ENCODE data around the gene RPIA.

DNA sequence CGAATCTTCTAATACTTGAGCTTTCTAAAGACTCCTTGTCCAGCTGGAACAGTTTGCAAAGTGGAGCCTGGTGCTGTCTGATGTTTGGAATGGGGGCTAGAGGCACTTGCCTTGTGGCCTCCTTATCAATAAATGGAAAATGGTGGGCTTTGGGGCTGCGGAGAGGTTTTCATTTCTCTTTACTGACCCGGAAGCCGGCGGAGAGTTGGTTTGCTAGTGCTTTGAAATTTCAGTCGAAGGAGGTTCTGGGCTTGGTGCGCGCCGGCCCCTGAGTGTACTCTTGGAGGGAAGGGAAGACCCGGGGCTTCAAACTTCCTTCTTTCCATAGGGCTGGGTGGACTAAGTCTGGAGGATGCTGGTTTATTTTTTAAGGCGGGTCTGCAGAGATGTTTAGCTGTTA, 714 bp downstream of the RPIA start:
- no peak for TF ChIP-seq POLR2A (IDR thresholded peaks at IDR 0.05)
- TF ChIP-seq, protein P1, sequence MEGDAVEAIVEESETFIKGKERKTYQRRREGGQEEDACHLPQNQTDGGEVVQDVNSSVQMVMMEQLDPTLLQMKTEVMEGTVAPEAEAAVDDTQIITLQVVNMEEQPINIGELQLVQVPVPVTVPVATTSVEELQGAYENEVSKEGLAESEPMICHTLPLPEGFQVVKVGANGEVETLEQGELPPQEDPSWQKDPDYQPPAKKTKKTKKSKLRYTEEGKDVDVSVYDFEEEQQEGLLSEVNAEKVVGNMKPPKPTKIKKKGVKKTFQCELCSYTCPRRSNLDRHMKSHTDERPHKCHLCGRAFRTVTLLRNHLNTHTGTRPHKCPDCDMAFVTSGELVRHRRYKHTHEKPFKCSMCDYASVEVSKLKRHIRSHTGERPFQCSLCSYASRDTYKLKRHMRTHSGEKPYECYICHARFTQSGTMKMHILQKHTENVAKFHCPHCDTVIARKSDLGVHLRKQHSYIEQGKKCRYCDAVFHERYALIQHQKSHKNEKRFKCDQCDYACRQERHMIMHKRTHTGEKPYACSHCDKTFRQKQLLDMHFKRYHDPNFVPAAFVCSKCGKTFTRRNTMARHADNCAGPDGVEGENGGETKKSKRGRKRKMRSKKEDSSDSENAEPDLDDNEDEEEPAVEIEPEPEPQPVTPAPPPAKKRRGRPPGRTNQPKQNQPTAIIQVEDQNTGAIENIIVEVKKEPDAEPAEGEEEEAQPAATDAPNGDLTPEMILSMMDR (IDR thresholded peaks at IDR 0.05 in 8 of 11, conservative IDR thresholded peaks at IDR 0.05 in 3 of 11), result no peak
